ENCODE measurements around the gene KCNIP4.

DNA sequence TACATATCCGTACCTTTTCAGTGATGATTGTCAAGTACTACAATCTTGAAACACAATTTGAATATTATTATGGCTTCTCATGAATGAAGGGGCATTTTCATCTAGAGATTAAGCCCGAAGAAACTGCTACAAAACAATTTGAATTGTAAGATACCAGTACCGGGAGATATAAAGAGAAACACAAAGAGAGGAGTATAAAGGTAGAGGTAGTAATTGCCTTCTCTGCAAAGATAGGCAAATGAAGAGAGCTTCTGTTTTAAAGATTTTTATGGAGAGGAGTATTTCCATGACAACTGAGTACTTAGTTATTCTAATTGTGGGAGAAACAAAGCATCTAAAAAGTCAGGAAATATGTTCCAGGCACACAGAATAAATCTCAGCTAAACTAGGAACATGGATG, 25.3 kb upstream of the KCNIP4 start:
- TF ChIP-seq ZNF274 (IDR thresholded peaks at IDR 0.05; ENCODE audit: low read depth, low read length) (no peak), SUZ12 (IDR thresholded peaks at IDR 0.05; ENCODE audit: extremely low read depth, insufficient read depth, insufficient read length) (no peak)
